ENCODE measurements around the gene PITX3. TPM values are rescaled to one million over a fixed set of nuclear protein-coding genes. Genes with fewer than 3 reads are reported as not detected.

PITX3 gene
- total RNA-seq, 2 donors from 2014 or later, result not detected

GRCh38 chr10:102266670-102267069 is 25.4 kb upstream of the PITX3 start:
- Histone ChIP-seq H3K9ac (ENCODE audit: extremely low read depth, low read length, poor library complexity, severe bottlenecking) (no peak overlapping the region), H3K4me3 (ENCODE audit: low read length) (no peak overlapping the region), H3K4me1 (ENCODE audit: control insufficient read depth, insufficient read depth, low read length) (no peaks in the 10 kb centered on the region), H3K9me3 (ENCODE audit: control insufficient read depth, low read length) (no peaks in the 10 kb centered on the region), H3K27ac (ENCODE audit: low read depth, low read length) (no peak overlapping the region), H3K36me3 (ENCODE audit: control insufficient read depth, insufficient read depth, low read length) (peaks cover 28% of the 10 kb centered on the region), H3K27me3 (ENCODE audit: control insufficient read depth, insufficient read depth, low read length, poor library complexity, severe bottlenecking) (no peaks in the 10 kb centered on the region)
- no peak overlapping the region for H3K4me3 Mint-ChIP-seq
- no peaks in the 10 kb centered on the region for H3K9me3 Mint-ChIP-seq
- H3K27me3 Mint-ChIP-seq (ENCODE audit: insufficient read depth), result no peaks in the 10 kb centered on the region
- peaks cover 16% of the 10 kb centered on the region for H3K36me3 Mint-ChIP-seq (ENCODE audit: low read depth)
- H3K4me1 Mint-ChIP-seq, result no peaks in the 10 kb centered on the region
- no peak overlapping the region for H3K27ac Mint-ChIP-seq
- no peak for DNase-seq
- WGBS, 2 experiments (ENCODE audit: insufficient coverage in 1 of 2, insufficient read length in 1 of 2), result 99 to 100% methylated on average over 3 of the region's 3 CpGs
- TF ChIP-seq CTCF (conservative IDR thresholded peaks at IDR 0.05), result no peak

- Mint-ChIP-seq H3K36me3 (ENCODE audit: low read depth) (peaks cover 29% of the 10 kb centered on the region), H3K9me3 (no peaks in the 10 kb centered on the region), H3K4me1 (no peaks in the 10 kb centered on the region), H3K4me3 (no peak overlapping the region), H3K27me3 (ENCODE audit: insufficient read depth) (no peaks in the 10 kb centered on the region), H3K27ac (no peak overlapping the region)
- Histone ChIP-seq H3K9me3 (ENCODE audit: control insufficient read depth, low read length) (no peaks in the 10 kb centered on the region), H3K36me3 (ENCODE audit: control insufficient read depth, insufficient read depth, low read length) (peaks cover 46% of the 10 kb centered on the region), H3K27me3 (ENCODE audit: control insufficient read depth, insufficient read depth, low read length, poor library complexity, severe bottlenecking) (no peaks in the 10 kb centered on the region), H3K4me3 (ENCODE audit: low read length) (no peak overlapping the region), H3K4me1 (ENCODE audit: control insufficient read depth, insufficient read depth, low read length) (no peaks in the 10 kb centered on the region), H3K27ac (ENCODE audit: low read depth, low read length) (no peak overlapping the region), H3K9ac (ENCODE audit: extremely low read depth, low read length, poor library complexity, severe bottlenecking) (no peak overlapping the region)
- 94% methylated on average over 4 of the region's 4 CpGs; no CpG with 5 or more reads in 1 of the 2 experiments for WGBS, 2 experiments (ENCODE audit: insufficient coverage in 1 of 2, insufficient read length in 1 of 2)
- DNase-seq, result no peak
- no peak for TF ChIP-seq CTCF (conservative IDR thresholded peaks at IDR 0.05)
Observed at GRCh38 chr10:102264371-102264770, 23.1 kb upstream of the PITX3 start.

GRCh38 chr10:102262744-102263370 is 21.5 kb upstream of the PITX3 start:
- H3K9me3 Mint-ChIP-seq, result no peaks in the 10 kb centered on the region
- no peak for DNase-seq
- peaks cover 26% of the 10 kb centered on the region for H3K36me3 Mint-ChIP-seq (ENCODE audit: low read depth)
- no peaks in the 10 kb centered on the region for H3K9me3 ChIP-seq (ENCODE audit: control insufficient read depth, low read length)
- H3K27ac Mint-ChIP-seq, result no peak overlapping the region
- no peaks in the 10 kb centered on the region for H3K27me3 ChIP-seq (ENCODE audit: control insufficient read depth, insufficient read depth, low read length, poor library complexity, severe bottlenecking)
- no peak overlapping the region for H3K4me3 Mint-ChIP-seq
- no peaks in the 10 kb centered on the region for H3K27me3 Mint-ChIP-seq (ENCODE audit: insufficient read depth)
- H3K4me1 ChIP-seq (ENCODE audit: control insufficient read depth, insufficient read depth, low read length), result no peaks in the 10 kb centered on the region
- no peak overlapping the region for H3K27ac ChIP-seq (ENCODE audit: low read depth, low read length)
- H3K9ac ChIP-seq (ENCODE audit: extremely low read depth, low read length, poor library complexity, severe bottlenecking), result no peak overlapping the region
- WGBS, 2 experiments (ENCODE audit: insufficient coverage in 1 of 2, insufficient read length in 1 of 2), result 84 to 96% methylated on average over 4 of the region's 4 CpGs
- peaks cover 53% of the 10 kb centered on the region for H3K36me3 ChIP-seq (ENCODE audit: control insufficient read depth, insufficient read depth, low read length)
- H3K4me3 ChIP-seq (ENCODE audit: low read length), result no peak overlapping the region
- H3K4me1 Mint-ChIP-seq, result no peaks in the 10 kb centered on the region
- TF ChIP-seq CTCF (conservative IDR thresholded peaks at IDR 0.05), result no peak
